ENCODE data around the gene EPYC. TPM values are rescaled to one million over a fixed set of nuclear protein-coding genes. Genes with fewer than 3 reads are reported as not detected.
"Not testable (repeated sequence)": the region's sequence is repeated elsewhere in the genome, so short reads cannot be mapped to it uniquely, and the experiment has no call there.

EPYC gene
- total RNA-seq, 1 donor from 2014 or later, result not detected

- H3K27me3 Mint-ChIP-seq (ENCODE audit: low read depth); H3K4me3 Mint-ChIP-seq (ENCODE audit: low read depth); H3K27ac Mint-ChIP-seq; H3K4me1 Mint-ChIP-seq (ENCODE audit: low read depth); intact Hi-C loops (cut with micrococcal nuclease); H3K9me3 Mint-ChIP-seq; DNase-seq (ENCODE audit: low spot score); H3K36me3 Mint-ChIP-seq (ENCODE audit: low read depth): not testable (repeated sequence)
These were observed 19.4 kb downstream of the EPYC start for GRCh38 chr12:90985331-90985730.

- no peak for DNase-seq (ENCODE audit: low spot score)
- Mint-ChIP-seq H3K9me3 (no peaks in the 10 kb centered on the region), H3K27me3 (ENCODE audit: low read depth) (peaks cover 2% of the 10 kb centered on the region), H3K27ac (no peak overlapping the region), H3K4me3 (ENCODE audit: low read depth) (no peak overlapping the region), H3K36me3 (ENCODE audit: low read depth) (no peaks in the 10 kb centered on the region), H3K4me1 (ENCODE audit: low read depth) (no peaks in the 10 kb centered on the region)
- intact Hi-C loops (cut with micrococcal nuclease), result no loop called here
These were observed 20.7 kb downstream of the EPYC start for GRCh38 chr12:90984114-90984513.

GRCh38 chr12:90982170-90982569 is 22.6 kb downstream of the EPYC start:
- Mint-ChIP-seq H3K4me1 (ENCODE audit: low read depth) (no peaks in the 10 kb centered on the region), H3K36me3 (ENCODE audit: low read depth) (no peaks in the 10 kb centered on the region), H3K27me3 (ENCODE audit: low read depth) (peaks cover 2% of the 10 kb centered on the region), H3K27ac (no peak overlapping the region), H3K4me3 (ENCODE audit: low read depth) (no peak overlapping the region), H3K9me3 (no peaks in the 10 kb centered on the region)
- no peak for DNase-seq (ENCODE audit: low spot score)
- intact Hi-C loops (cut with micrococcal nuclease), result no loop called here

- Mint-ChIP-seq H3K4me3 (ENCODE audit: low read depth) (no peak overlapping the region), H3K9me3 (no peaks in the 10 kb centered on the region), H3K27me3 (ENCODE audit: low read depth) (peaks cover 2% of the 10 kb centered on the region), H3K4me1 (ENCODE audit: low read depth) (no peaks in the 10 kb centered on the region), H3K36me3 (ENCODE audit: low read depth) (no peaks in the 10 kb centered on the region), H3K27ac (no peak overlapping the region)
- no peak for DNase-seq (ENCODE audit: low spot score)
- intact Hi-C loops (cut with micrococcal nuclease), result loop anchor here (2.0 kb wide), 1 partner anchor 347 kb away; no protein-coding TSS in a partner anchor
These were observed 24.8 kb downstream of the EPYC start for GRCh38 chr12:90979951-90980350.

- intact Hi-C loops (cut with micrococcal nuclease), result loop anchor here (2.0 kb wide), 1 partner anchor 348 kb away; no protein-coding TSS in a partner anchor
These were observed 25.8 kb downstream of the EPYC start for GRCh38 chr12:90979019-90979418.

GRCh38 chr12:90978117-90978770 is 26.5 kb downstream of the EPYC start:
- Mint-ChIP-seq H3K27me3 (ENCODE audit: low read depth) (peaks cover 5% of the 10 kb centered on the region), H3K36me3 (ENCODE audit: low read depth) (no peaks in the 10 kb centered on the region), H3K4me1 (ENCODE audit: low read depth) (no peaks in the 10 kb centered on the region), H3K27ac (no peak overlapping the region), H3K9me3 (no peaks in the 10 kb centered on the region), H3K4me3 (ENCODE audit: low read depth) (no peak overlapping the region)
- intact Hi-C loops (cut with micrococcal nuclease), result loop anchor here (1.0 to 2.0 kb wide), 2 partner anchors 131 to 349 kb away; no protein-coding TSS in a partner anchor
- DNase-seq (ENCODE audit: low spot score), result no peak

More at GRCh38 chr12:90979019-90979418, 25.8 kb downstream of the EPYC start:
- Mint-ChIP-seq H3K27me3 (ENCODE audit: low read depth) (peaks cover 2% of the 10 kb centered on the region), H3K4me3 (ENCODE audit: low read depth) (no peak overlapping the region), H3K9me3 (no peaks in the 10 kb centered on the region), H3K4me1 (ENCODE audit: low read depth) (no peaks in the 10 kb centered on the region), H3K36me3 (ENCODE audit: low read depth) (no peaks in the 10 kb centered on the region), H3K27ac (no peak overlapping the region)
- DNase-seq (ENCODE audit: low spot score), result no peak

- Mint-ChIP-seq H3K9me3 (no peaks in the 10 kb centered on the region), H3K36me3 (ENCODE audit: low read depth) (no peaks in the 10 kb centered on the region), H3K4me1 (ENCODE audit: low read depth) (no peaks in the 10 kb centered on the region), H3K27ac (no peak overlapping the region), H3K27me3 (ENCODE audit: low read depth) (peaks cover 3% of the 10 kb centered on the region), H3K4me3 (ENCODE audit: low read depth) (no peak overlapping the region)
- intact Hi-C loops (cut with micrococcal nuclease), result no loop called here
- no peak for DNase-seq (ENCODE audit: low spot score)
These were observed 27.5 kb downstream of the EPYC start for GRCh38 chr12:90977224-90977623.

GRCh38 chr12:90974286-90974685 is 30.5 kb downstream of the EPYC start:
- H3K4me3 Mint-ChIP-seq (ENCODE audit: low read depth), result no peak overlapping the region

GRCh38 chr12:90972226-90972625 is 32.5 kb downstream of the EPYC start:
- no peak for DNase-seq (ENCODE audit: low spot score)
- H3K36me3 Mint-ChIP-seq (ENCODE audit: low read depth), result no peaks in the 10 kb centered on the region
- no peaks in the 10 kb centered on the region for H3K9me3 Mint-ChIP-seq
- H3K4me3 Mint-ChIP-seq (ENCODE audit: low read depth), result no peak overlapping the region
- H3K27me3 Mint-ChIP-seq (ENCODE audit: low read depth), result peaks cover 6% of the 10 kb centered on the region
- H3K27ac Mint-ChIP-seq, result no peak overlapping the region
- no peaks in the 10 kb centered on the region for H3K4me1 Mint-ChIP-seq (ENCODE audit: low read depth)
- intact Hi-C loops (cut with micrococcal nuclease), result no loop called here

More at GRCh38 chr12:90974286-90974685, 30.5 kb downstream of the EPYC start:
- Mint-ChIP-seq H3K9me3 (no peaks in the 10 kb centered on the region), H3K4me1 (ENCODE audit: low read depth) (no peaks in the 10 kb centered on the region), H3K36me3 (ENCODE audit: low read depth) (no peaks in the 10 kb centered on the region), H3K27ac (no peak overlapping the region), H3K27me3 (ENCODE audit: low read depth) (peaks cover 6% of the 10 kb centered on the region)
- no peak for DNase-seq (ENCODE audit: low spot score)
- intact Hi-C loops (cut with micrococcal nuclease), result no loop called here

- Mint-ChIP-seq H3K27ac (no peak overlapping the region), H3K9me3 (no peaks in the 10 kb centered on the region), H3K27me3 (ENCODE audit: low read depth) (peaks cover 6% of the 10 kb centered on the region), H3K4me3 (ENCODE audit: low read depth) (no peak overlapping the region), H3K4me1 (ENCODE audit: low read depth) (no peaks in the 10 kb centered on the region), H3K36me3 (ENCODE audit: low read depth) (no peaks in the 10 kb centered on the region)
- DNase-seq (ENCODE audit: low spot score), result no peak
- intact Hi-C loops (cut with micrococcal nuclease), result no loop called here
These were observed 33.9 kb downstream of the EPYC start for GRCh38 chr12:90970911-90971310.

GRCh38 chr12:90970471-90970870 is 34.3 kb downstream of the EPYC start:
- H3K36me3 Mint-ChIP-seq (ENCODE audit: low read depth), result no peaks in the 10 kb centered on the region
- H3K9me3 Mint-ChIP-seq, result no peaks in the 10 kb centered on the region
- no peak for DNase-seq (ENCODE audit: low spot score)
- no peak overlapping the region for H3K27ac Mint-ChIP-seq
- H3K4me1 Mint-ChIP-seq (ENCODE audit: low read depth), result no peaks in the 10 kb centered on the region
- H3K4me3 Mint-ChIP-seq (ENCODE audit: low read depth), result no peak overlapping the region
- intact Hi-C loops (cut with micrococcal nuclease), result no loop called here
- peaks cover 6% of the 10 kb centered on the region for H3K27me3 Mint-ChIP-seq (ENCODE audit: low read depth)

GRCh38 chr12:90969851-90970250 is 34.9 kb downstream of the EPYC start:
- H3K27ac Mint-ChIP-seq, result no peak overlapping the region
- peaks cover 6% of the 10 kb centered on the region for H3K27me3 Mint-ChIP-seq (ENCODE audit: low read depth)
- H3K4me1 Mint-ChIP-seq (ENCODE audit: low read depth), result no peaks in the 10 kb centered on the region
- no peak overlapping the region for H3K4me3 Mint-ChIP-seq (ENCODE audit: low read depth)
- H3K36me3 Mint-ChIP-seq (ENCODE audit: low read depth), result no peaks in the 10 kb centered on the region
- intact Hi-C loops (cut with micrococcal nuclease), result no loop called here
- no peak for DNase-seq (ENCODE audit: low spot score)
- no peaks in the 10 kb centered on the region for H3K9me3 Mint-ChIP-seq

GRCh38 chr12:90969346-90969745 is 35.4 kb downstream of the EPYC start:
- DNase-seq (ENCODE audit: low spot score), result no peak
- H3K36me3 Mint-ChIP-seq (ENCODE audit: low read depth), result no peaks in the 10 kb centered on the region
- no peaks in the 10 kb centered on the region for H3K9me3 Mint-ChIP-seq
- H3K27me3 Mint-ChIP-seq (ENCODE audit: low read depth), result peaks cover 6% of the 10 kb centered on the region
- no peak overlapping the region for H3K4me3 Mint-ChIP-seq (ENCODE audit: low read depth)
- H3K4me1 Mint-ChIP-seq (ENCODE audit: low read depth), result no peaks in the 10 kb centered on the region
- intact Hi-C loops (cut with micrococcal nuclease), result no loop called here
- no peak overlapping the region for H3K27ac Mint-ChIP-seq

Data from activated T-helper 2 cell treated with anti-CD3 and anti-CD28 coated beads, Interferon-gamma antibody, Interleukin-2, Interleukin-4, amounts not matched to agents 10 μg/mL and 5 μg/mL and 100 μg/mL, durations not matched to agents 14 hours and 24 hours and 36 hours (primary cell).